Measurements from ENCODE around the gene MAB21L4. TPM values are rescaled to one million over a fixed set of nuclear protein-coding genes. Genes with fewer than 3 reads are reported as not detected.
A peak's percentile ranks its signal among the peaks of the same experiment; 100 is the strongest.

The MAB21L4 gene
- total and polyA plus RNA-seq, 2 of the 8 experiments (the other 6 are each of a cell fraction or from before 2014, with no cell fraction given): 0.11 TPM; not detected in 1

GRCh38 chr2:240928476-240929363 is 32.8 kb upstream of the MAB21L4 start:
- no peak overlapping the region for H4K8ac ChIP-seq (ENCODE audit: extremely low read depth, insufficient read depth, low read length)
- CTCF ChIA-PET (ENCODE audit: partially characterized antibody): interaction anchor here (1.3 kb wide), 1 partner anchor 12 kb away, joined by 3 read pairs; no protein-coding TSS in a partner anchor
- H4K91ac ChIP-seq (replicated peaks; ENCODE audit: insufficient read length, low read length): no peak overlapping the region
- H3K4me2 ChIP-seq (ENCODE audit: insufficient read depth in 1 of 2, low read depth in 2 of 2, low read length in 2 of 2): no peak overlapping the region
- H3K23ac ChIP-seq (ENCODE audit: insufficient read length): no peak overlapping the region
- no peak overlapping the region for H3K4me3 ChIP-seq (ENCODE audit: extremely low read depth in 1 of 4, insufficient read depth in 2 of 4, low read depth in 3 of 4, low read length in 4 of 4)
- H2AFZ ChIP-seq (ENCODE audit: low read length): no peak overlapping the region
- POLR2A ChIA-PET (ENCODE audit: partially characterized antibody): no interaction called here
- FAIRE-seq: no peak
- H2AK5ac ChIP-seq (ENCODE audit: low read depth, low read length): no peak overlapping the region
- peak in 1 of 2 experiments; percentile 32 for DNase-seq (ENCODE audit: low read depth in 1 of 2, low spot score in 2 of 2)
- H3K4ac ChIP-seq (replicated peaks; ENCODE audit: insufficient read length, low read depth, low read length): no peak overlapping the region
- no peaks in the 10 kb centered on the region for H3K9me3 ChIP-seq (ENCODE audit: insufficient read depth in 2 of 2, low read depth in 1 of 2, low read length in 1 of 2)
- no peak overlapping the region for H2BK20ac ChIP-seq (ENCODE audit: low read length)
- H3K79me1 ChIP-seq (ENCODE audit: low read depth, low read length): no peaks in the 10 kb centered on the region
- H4K20me1 ChIP-seq (replicated peaks in 1 of 2; ENCODE audit: control insufficient read depth in 1 of 2, insufficient read depth in 2 of 2, low read length in 2 of 2): no peaks in the 10 kb centered on the region
- no peaks in the 10 kb centered on the region for H3K4me1 ChIP-seq (replicated peaks in 1 of 4; ENCODE audit: control insufficient read depth in 3 of 4, insufficient read depth in 4 of 4, low read length in 3 of 4)
- H3K23me2 ChIP-seq (ENCODE audit: low read depth, low read length): no peaks in the 10 kb centered on the region
- no peak overlapping the region for H3K9ac ChIP-seq (replicated peaks in 1 of 4; ENCODE audit: extremely low read depth in 1 of 4, low read depth in 3 of 4, low read length in 3 of 4)
- H2BK120ac ChIP-seq (replicated peaks; ENCODE audit: low read depth, low read length): no peak overlapping the region
- no peaks in the 10 kb centered on the region for H3K27me3 ChIP-seq (replicated peaks in 1 of 4; ENCODE audit: control insufficient read depth in 3 of 4, extremely low read depth in 1 of 4, insufficient read depth in 3 of 4, low read length in 3 of 4)
- H4K5ac ChIP-seq (ENCODE audit: insufficient read length, low read depth, low read length): no peak overlapping the region
- H3K56ac ChIP-seq (replicated peaks; ENCODE audit: insufficient read length, low read depth, low read length): no peak overlapping the region
- no peak overlapping the region for H2BK5ac ChIP-seq (ENCODE audit: low read depth, low read length)
- H3K36me3 ChIP-seq (ENCODE audit: control insufficient read depth in 2 of 4, insufficient read depth in 4 of 4, low read length in 3 of 4): no peaks in the 10 kb centered on the region
- no peak overlapping the region for H2BK15ac ChIP-seq (ENCODE audit: low read length)
- no peak overlapping the region for H3K27ac ChIP-seq (ENCODE audit: low read depth, low read length)
- no peak overlapping the region for H2BK12ac ChIP-seq (ENCODE audit: low read depth, low read length)
- no peak overlapping the region for H3K18ac ChIP-seq (ENCODE audit: extremely low read depth, low read length)
- no peak overlapping the region for H3K14ac ChIP-seq (ENCODE audit: insufficient read length)
- WGBS, 2 experiments (ENCODE audit: extremely low coverage in 1 of 2, insufficient coverage in 1 of 2, insufficient read length in 1 of 2, insufficient replicate concordance in 2 of 2, low coverage in 1 of 2, low lambda C conversion rate in 2 of 2, missing lambda C conversion rate in 1 of 2): 85% methylated on average over 22 of the region's 24 CpGs; no CpG with 5 or more reads in 1 of the 2 experiments
- no peaks in the 10 kb centered on the region for H3K79me2 ChIP-seq (ENCODE audit: control insufficient read depth in 1 of 2, insufficient read depth in 2 of 2, low read length in 2 of 2)
- TF ChIP-seq TAF7 (optimal IDR thresholded peaks at IDR 0.05; ENCODE audit: borderline replicate concordance, low read depth, low read length) (no peak), RBBP5 (IDR thresholded peaks at IDR 0.05; ENCODE audit: borderline replicate concordance, low read depth, low read length) (no peak), HDAC2 (IDR thresholded peaks at IDR 0.05; ENCODE audit: borderline replicate concordance in 1 of 2, low read depth in 2 of 2, low read length in 2 of 2) (no peak), BRCA1 (IDR thresholded peaks at IDR 0.05; ENCODE audit: low read depth, low read length) (no peak), SIX5 (IDR thresholded peaks at IDR 0.05; ENCODE audit: low read depth, low read length) (no peak), SIN3A (conservative IDR thresholded peaks at IDR 0.05 in 1 of 2, IDR thresholded peaks at IDR 0.05 in 1 of 2; ENCODE audit: low read depth in 1 of 2, low read length in 2 of 2) (no peak), GABPA (IDR thresholded peaks at IDR 0.05; ENCODE audit: borderline replicate concordance, insufficient read depth, low read length) (no peak), EP300 (IDR thresholded peaks at IDR 0.05; ENCODE audit: borderline replicate concordance in 1 of 2, low read depth in 2 of 2, low read length in 2 of 2) (no peak), EGR1 (IDR thresholded peaks at IDR 0.05; ENCODE audit: borderline replicate concordance, low read depth, low read length) (no peak)

All from H1 (cell line).